Heart left ventricle (tissue), 13 donors: ENCODE results near the gene NHSL2.

ENCODE experiments used
- POLR2A ChIP-seq, 2 donors: fragments of 450-650 bp; IDR thresholded peaks; one replicate each; pipeline ENCODE4 v1.6.1; 2017; ENCODE audit warnings: antibody characterized with exemption in 2 of 2, mild to moderate bottlenecking in 2 of 2, moderate library complexity in 2 of 2
- TF ChIP-seq, protein P1 (sequence below), 12 donors: fragments of 200-600 bp; sonication (generic) in 4 of 12; IDR thresholded peaks; one replicate each; pipeline versions ENCODE4 v1.5.0 to v1.8.0; 2018 to 2022; ENCODE audit warnings: antibody characterized with exemption in 12 of 12, mild to moderate bottlenecking in 5 of 12
- donor health status: ischemic (EF 13 %, LVEDD 7.1; RV severe dilation, severe dysfunction).
- donor health status: DM: no; HTN: yes; CAD: no.
- donor health status: DM: no; HTN: no; CAD: no.
- donor health status: ischemic (EF 25% LVEDD 6.9; RV normal size, moderate dysfunction).
- donor health status: ischemic (EF 25% LVEDD 5.7; RV mildly dilated, moderate dysfunction).
- donor health status: ischemic (EF 35%, LVEDD 5.7; RV mildly dilated, moderate dysfunction).
- donor health status: nonischemic (EF 11% LVEDD 7.7; RV severe dilation, severe dysfunction).
- donor health status: DM: yes; HTN: yes; CAD: no.
- donor health status: PGD.
- donor health status: ischemic (EF 29% LVEDD 5.4; RV normal size, mild dysfunction).
- donor health status: nonischemic (EF 23%, LVEDD 6.1; RV moderate dilation, normal function).

- TF ChIP-seq, protein P1, sequence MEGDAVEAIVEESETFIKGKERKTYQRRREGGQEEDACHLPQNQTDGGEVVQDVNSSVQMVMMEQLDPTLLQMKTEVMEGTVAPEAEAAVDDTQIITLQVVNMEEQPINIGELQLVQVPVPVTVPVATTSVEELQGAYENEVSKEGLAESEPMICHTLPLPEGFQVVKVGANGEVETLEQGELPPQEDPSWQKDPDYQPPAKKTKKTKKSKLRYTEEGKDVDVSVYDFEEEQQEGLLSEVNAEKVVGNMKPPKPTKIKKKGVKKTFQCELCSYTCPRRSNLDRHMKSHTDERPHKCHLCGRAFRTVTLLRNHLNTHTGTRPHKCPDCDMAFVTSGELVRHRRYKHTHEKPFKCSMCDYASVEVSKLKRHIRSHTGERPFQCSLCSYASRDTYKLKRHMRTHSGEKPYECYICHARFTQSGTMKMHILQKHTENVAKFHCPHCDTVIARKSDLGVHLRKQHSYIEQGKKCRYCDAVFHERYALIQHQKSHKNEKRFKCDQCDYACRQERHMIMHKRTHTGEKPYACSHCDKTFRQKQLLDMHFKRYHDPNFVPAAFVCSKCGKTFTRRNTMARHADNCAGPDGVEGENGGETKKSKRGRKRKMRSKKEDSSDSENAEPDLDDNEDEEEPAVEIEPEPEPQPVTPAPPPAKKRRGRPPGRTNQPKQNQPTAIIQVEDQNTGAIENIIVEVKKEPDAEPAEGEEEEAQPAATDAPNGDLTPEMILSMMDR (IDR thresholded peaks at IDR 0.05) = no peak
- no peak for TF ChIP-seq POLR2A (IDR thresholded peaks at IDR 0.05)
Observed at GRCh38 chrX:71995122-71995521, 84.5 kb downstream of the NHSL2 start.
